ENCODE data around the gene OR10H5.
"Not testable (repeated sequence)": the region's sequence is repeated elsewhere in the genome, so short reads cannot be mapped to it uniquely, and the experiment has no call there.

The OR10H5 gene, protein sequence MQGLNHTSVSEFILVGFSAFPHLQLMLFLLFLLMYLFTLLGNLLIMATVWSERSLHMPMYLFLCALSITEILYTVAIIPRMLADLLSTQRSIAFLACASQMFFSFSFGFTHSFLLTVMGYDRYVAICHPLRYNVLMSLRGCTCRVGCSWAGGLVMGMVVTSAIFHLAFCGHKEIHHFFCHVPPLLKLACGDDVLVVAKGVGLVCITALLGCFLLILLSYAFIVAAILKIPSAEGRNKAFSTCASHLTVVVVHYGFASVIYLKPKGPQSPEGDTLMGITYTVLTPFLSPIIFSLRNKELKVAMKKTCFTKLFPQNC

DNA sequence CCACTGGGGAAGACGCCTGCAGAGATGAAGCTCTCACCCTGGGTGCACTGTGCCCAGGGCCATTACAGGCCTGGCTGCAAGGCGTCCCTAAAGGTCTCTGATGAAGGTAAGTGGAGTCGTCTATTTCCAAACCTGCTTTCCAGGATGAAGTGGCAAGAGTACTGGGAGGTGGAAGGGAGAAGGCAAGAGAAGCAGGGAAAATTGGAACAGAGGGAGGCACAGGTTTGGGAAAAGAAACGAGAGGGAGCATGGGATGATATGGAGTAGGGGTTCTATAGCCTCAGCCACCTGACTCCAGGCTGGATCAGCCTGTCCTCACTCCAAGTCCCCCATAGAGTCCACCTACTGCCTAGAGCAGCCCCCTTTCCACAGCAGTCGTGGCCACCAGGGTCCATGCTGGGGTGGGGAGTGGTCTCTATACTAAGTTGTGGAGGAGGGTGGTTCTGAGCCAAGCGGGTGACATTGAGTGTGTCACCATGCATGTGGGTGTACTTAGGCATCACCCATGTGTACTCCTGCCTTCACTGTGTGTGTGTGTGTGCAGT is at the start of gene OR10H5:
OR10H5 (plus strand) TSS at position 51 of the 545 bp plus-strand sequence. CDS start 6,388 bp downstream, outside the sequence.
- no peak for DNase-seq

DNA sequence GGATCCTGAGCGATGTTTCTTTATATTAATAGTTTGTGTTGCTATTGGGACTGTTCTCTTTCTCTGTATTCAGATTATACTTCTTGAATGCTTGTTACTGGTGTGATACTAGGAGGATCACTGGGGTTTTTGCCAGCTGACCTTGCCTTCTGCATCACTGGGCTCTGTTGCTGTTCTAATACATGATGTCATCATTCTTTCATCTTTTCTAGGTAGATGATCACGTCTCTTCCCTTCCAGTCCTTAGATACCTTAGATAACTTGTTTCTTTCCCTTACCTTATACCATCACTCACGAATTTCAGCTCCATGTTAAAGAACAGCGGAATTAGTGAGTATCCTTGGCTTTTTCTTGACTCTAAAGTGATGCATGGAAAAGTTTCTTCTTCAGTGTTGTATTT is 49.7 kb upstream of the OR10H5 start, which contains the start of gene OR10H3:
OR10H3 (plus strand) TSS at position 264 of the 400 bp plus-strand sequence. CDS start 3,408 bp downstream, outside the sequence.
- DNase-seq = no peak

DNA sequence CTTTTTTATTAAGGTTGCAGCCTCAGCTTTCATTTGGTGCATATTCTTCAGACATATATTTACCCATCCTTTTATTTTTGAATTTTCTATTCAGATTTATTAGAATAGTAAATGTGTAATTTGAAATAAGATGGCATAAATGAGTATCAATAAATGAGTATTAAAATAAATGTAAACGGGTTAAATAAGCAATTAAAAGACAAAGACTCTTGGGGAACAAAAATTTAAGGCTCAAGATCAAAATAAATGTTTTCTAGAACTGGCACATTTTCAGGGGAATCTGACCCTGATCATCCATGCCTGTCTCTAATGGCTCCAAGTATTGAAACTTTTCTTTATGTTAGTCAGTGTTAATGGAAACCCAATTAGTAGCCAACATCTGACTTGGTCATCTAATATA is 46.7 kb upstream of the OR10H5 start:
- no peak for DNase-seq

DNA sequence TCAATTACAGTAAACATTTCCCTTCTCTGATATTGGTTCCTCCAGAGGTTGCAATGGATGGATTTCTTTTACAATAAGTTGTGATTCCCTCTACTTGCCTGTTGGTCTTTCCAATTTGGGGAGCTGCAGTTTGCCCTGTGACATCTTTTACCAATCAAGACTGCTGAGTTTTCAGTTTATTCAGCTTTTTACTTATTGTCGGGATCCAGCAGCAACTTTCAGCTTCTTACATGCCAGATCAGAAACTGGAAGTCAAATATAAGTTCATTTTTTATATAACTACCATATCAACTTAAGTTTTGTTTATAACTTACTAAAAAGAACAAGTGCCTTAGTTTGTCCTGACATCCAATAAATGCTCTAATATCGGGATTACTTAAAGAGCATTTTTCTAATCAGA is 39.2 kb upstream of the OR10H5 start:
- no peak for DNase-seq

DNA sequence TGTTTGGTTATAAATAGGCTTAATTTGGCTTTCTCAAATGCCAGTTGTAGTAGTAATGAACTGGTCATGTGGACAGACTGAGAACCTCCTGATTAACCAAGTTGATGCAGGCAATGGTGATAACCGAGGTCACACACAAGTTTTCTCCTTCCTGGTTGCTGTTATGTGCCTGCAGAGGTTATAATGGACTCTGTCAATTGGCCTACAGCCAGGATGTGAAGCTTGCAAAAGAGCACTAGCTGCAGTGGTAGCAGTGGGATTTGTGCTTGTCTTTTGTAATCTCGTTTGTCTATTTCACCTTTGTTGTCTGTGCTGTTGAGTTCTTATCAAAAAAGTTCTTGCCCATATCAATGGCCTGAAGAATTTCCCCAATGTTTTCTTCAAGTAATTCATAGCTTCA is 29.1 kb upstream of the OR10H5 start:
- DNase-seq = no peak

DNA sequence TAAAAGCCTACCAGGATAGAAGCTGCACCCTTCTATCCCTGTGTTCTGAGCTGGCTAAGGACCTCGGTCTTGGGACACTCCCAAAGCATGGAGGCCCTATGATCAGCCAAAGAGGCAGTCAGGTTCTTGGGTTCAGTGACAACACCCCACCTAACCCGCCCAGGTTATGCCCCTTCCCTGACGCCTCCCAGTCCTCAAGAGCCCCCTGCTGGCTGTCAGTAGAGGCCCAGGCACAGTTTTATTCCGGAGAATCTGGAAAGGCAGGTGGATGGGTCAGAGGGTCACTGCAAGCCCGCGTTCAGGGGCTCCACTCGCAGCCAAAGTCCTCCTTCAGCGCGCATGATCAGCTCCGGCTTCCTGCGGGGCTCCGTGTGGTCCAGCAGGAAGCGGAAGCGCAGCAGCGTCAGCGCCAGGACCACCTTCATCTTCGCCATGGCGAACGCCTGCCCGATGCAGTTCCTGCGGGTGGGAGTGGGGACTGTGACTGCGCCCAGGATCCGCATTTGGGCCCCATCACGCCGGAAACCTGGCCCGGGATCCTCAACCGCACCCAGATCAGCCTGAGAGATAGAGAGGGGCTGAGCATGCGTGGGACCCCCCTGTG is 27.4 kb upstream of the OR10H5 start:
- no peak for DNase-seq

DNA sequence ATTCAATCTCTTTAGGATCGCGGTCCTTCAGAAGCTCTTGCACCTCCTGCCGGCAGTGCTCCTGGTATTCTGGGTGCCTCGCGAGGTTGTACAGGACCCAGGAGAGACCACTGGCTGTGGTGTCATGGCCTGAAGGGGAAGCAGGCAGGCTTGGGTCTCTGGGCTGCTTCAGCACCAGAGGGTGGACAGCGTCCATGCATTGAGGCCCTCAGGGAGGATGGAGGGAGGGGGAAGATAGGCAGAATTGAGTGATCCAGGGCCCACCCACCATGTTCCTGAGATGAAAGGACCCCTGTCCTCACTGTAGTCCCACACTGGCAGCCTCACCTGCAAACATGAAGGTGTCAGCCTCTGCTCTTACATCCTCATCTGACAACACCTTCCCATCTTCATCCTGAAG is 17.9 kb upstream of the OR10H5 start:
- no peak for DNase-seq

DNA sequence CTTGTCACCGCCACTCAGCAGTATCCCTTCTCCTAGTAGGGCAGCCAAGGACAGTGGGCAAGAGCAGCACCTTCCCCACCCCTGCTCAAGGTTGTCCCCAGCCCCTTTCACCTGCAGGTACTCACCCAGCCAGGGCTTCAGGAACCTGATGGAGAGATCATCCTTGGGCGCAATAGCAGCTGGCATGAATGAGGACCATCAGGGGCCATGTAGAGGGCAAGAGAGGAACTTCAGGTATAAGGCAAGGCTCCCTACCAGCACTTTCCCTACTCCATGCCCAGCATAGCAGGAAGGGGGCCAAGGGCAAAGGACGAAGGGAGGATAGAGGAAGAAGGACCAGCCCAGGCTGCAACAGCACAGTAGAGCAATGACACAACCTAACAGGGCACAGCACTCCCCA is 13.3 kb upstream of the OR10H5 start:
- not testable (repeated sequence) for DNase-seq

DNA sequence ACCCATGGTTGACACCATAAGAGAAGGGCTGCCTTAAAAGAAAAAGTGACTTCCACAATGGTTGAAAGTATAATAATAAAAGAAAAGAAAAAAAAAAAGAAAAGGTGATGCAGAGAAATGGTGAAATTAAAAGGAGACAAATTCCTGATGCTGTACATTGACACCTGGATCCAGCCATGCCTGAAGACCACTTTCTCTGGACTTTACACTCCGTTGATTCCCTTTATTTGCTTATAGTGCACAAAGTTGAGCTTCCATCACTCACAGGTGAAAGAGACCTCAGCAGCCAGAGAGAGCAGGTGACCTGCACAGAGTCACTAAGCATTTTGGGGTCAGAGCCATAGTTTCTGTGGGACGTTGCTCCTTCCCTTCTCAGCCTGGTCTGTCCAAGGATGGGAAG is 12.2 kb upstream of the OR10H5 start:
- DNase-seq = no peak

DNA sequence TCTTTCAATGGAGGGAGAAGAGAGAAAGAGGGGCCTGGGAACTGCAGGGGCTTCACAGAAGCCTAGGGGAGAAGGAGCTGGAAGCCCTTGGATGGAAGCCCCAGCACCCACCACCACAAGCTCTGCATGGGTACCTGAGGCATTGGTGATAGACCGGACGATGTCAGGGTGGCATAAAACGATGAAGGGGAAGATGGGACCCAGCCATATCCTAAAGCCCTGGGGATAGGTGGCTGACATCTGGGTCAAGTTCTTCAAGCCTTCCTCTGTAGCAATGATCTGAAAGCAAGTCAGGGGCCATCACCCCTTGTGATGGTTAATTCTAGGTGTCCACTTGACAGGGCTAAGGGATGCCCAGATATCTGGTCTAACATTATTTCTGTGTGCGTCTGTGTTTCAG is 11.2 kb upstream of the OR10H5 start:
- DNase-seq = no peak

DNA sequence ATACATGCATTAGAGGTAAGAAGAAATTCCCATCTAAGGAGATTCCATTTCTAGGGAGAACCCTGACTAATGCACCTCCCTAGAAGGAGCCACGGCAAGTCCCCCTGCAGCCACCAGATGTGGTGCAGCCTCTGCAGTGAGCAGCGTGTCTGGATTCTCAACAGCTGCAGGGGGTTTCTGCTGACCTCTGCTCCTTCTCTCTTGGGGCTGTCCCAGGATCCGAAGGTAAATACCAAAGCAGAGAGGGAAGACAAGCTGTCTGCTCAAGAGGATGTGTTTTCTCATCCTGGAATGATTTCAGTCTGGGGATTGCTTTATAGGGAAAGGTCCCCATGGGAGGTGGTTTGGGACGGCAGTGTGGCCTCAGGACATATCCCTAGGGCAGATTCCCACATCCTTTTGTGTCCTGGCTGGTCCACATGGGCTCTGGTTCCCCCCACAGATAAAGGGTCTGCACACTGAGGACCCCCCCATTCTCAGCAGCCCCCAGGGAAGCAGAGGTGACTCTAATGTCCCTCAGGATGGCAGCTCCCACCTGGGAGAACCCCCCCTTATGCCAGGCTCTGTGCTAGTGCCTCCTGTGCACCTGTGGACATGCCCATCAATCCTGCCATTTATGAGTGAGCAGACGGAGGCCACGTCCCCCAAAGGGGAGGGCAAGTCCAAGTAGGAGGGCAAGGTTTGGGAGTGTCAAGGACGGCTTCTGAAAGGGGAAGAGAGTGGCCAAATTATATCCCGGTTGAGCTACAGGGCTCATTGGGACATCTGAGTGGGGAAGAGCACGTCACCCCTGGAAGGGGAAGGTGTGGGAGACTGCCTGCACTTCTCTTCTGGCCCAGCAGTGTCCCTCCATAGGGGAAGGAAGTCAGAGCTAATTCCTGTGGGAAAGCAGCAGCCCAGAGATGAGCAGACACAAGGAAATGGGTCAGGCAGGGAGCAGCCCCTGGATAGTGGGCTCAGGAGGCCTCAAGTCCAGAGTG is 10.2 kb upstream of the OR10H5 start:
- no peak for DNase-seq

DNA sequence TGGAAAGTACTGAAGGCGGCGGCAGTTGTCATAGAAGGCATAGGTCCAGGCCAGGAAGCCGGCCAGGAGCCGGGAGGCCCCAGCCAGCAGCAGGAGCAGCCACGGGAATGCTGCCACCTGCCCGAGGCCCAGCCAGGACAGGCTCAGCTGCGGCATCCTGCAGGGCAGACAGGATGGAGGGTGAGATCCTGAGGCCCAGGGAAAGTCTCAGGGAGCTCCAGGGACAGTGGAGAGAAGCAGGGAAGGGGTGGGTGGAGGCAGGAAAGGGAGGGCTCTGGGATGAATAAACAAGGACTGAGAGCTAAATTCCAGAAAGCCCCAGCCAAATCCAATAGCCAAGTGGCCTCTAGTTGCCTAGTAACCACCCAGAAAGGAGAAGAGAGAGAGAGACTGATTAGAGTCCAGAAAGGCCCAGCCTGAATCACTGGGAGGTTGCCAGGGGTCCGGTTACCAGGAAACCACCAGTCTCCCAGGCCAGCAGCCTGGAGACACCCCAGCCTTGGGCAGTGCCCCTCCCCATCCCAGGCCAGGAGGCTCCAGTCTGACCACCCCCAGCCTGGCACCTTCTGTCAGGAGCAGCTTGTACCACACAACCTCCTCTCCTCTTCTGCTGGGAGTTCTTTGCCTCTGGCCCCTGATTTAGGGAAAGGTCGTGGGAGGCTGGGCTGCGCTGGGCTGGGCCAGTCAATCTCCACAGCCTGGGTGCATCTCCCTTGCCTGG is 7.5 kb upstream of the OR10H5 start:
- DNase-seq = peak; percentile 89

DNA sequence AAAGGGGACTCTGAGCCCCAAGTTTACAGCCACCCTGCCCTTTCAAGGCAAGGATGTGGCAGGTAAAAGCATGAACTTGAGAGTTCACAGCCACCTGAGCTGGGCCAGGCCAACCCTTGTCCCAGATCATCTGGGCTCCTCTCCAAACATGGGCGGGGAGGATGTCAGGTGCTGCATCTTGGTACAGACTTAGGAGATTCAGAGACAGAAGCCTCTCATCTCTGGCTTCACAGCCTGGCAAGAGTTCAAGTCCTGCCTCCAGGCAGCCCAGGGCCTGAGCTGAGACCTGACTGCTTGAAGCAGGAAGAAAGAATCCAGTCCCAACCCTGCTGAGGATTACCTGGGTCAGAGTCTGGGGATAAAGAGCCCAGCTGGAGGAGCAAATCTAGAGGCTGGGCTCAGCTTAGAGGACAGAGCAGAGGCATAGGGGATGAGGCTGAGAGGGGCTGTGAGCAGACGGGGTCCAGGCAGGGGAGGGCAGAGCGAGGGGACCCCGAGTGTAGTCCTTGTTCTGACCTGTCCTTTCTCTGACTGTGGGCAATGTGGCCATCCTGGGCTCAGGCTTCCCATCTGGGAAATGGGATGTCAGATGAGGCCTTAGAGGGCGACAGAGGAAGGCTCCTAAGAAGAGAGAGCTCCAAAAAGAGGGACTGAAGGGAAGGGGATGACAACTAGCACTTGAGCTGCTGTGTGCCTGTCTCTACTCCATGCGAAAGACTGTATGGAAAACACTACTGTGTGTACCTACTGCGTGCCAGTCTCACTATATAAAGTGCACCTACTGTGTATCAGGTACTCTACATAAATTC is 6.6 kb upstream of the OR10H5 start:
- peak; percentile 5 for DNase-seq

DNA sequence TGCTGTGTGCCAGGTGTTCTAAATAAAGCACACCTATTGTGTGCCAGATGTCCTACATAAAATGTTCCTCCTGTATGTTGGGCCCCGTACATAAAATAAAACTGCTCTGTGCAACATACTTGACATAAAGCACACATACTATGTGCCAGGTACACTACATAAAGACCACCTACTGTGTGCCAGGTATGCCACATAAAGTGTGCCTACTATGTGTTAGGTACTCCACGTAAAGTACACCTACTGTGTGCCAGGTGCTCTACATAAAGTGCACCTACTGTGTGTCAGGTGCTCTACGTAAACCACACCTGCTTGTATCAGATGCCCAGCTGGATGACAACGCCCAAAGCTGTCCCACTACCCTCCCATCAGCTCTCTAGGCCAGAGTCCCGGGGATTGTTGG is 5.8 kb upstream of the OR10H5 start:
- DNase-seq = no peak

DNA sequence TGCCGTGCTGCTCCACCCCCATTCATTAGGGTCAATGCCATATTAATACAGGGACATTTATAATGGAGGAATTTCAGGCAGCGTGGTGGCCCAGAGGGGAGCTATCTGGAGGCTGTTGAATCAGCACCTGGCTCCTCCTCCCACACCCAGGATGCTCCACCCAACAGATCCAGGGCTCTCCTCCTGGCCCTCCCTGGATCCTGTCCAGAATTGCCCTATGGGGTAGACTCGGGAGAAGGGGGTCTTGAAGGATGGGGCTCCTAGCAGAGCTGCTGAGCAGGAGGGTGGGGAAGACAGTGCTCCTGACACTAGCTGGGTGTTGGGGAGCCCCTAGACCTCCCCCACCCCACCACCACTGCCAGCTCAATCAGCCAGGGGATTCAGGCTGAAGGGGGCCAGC is 5.2 kb upstream of the OR10H5 start:
- DNase-seq = no peak

DNA sequence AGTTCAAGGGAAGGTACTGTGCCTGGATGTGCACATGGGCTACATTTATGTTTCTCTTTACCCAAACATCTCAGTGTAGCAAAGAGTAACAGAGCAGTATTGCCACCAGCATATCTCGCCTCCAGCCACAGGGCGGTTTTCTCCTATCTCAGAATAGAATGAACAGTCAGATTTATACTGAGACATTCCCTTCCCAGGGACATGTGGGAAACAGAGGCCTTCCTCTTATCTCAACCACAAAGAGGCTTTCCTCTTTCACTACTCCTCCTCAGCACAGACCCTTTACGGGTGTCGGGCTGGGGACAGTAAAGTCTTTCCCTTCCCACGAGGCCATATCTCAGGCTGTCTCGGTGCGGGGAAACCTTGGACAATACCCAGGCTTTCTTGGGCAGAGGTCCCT is 4.6 kb upstream of the OR10H5 start:
- DNase-seq = not testable (repeated sequence)

DNA sequence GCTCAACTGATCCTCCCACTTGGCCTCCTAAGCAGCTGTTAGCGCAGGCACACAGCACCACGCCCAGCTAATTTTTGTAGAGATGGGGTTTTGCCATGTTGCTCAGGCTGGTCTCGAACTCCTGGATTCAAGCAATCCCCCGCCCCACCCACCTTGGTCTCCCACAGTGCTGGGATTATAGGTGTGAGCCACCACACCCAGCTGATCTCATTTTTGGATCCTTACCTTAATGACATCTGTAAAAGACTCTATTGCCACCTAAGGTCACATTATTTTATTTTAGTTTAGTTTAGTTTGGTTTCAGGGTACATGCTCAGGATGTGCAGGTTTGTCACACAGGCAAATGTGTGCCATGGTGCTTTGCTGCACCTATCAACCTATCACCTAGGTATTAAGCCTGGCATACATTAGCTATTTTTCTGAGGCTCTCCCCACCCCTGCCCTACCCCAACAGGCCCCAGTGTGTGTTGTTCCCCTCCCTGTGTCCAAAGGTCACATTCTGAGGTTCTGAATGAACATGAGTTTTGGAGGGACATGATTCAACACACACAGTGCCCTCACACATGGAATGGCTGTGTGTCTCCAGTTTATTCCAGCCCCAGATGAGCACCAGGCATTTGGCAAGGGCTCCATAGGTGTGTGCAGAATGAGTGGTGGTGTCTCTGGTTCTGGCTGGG is 1.3 kb downstream of the OR10H5 start:
- no peak for DNase-seq

DNA sequence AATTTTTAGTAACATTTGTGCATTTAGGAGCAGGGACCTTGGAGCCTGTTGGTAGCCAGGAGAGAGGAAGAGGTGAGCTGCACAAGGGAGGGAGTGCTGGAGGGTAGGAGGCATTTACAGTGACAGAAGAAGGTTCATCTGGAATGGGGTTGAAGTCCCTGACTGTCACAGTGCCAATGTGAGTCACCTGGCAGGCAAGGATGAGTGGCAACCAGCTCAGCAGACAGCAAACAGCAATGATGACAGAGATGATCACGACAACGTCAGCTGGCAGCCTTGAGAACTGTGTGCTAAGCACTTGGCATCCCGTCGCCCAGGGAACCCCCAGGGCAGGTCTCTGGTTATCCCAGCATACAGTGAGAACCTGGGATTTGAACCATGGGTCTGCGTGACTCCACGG is 2.6 kb downstream of the OR10H5 start:
- no peak for DNase-seq

DNA sequence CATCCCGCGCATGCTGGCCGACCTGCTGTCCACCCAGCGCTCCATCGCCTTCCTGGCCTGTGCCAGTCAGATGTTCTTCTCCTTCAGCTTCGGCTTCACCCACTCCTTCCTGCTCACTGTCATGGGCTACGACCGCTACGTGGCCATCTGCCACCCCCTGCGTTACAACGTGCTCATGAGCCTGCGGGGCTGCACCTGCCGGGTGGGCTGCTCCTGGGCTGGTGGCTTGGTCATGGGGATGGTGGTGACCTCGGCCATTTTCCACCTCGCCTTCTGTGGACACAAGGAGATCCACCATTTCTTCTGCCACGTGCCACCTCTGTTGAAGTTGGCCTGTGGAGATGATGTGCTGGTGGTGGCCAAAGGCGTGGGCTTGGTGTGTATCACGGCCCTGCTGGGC is 6.8 kb downstream of the OR10H5 start:
- not testable (repeated sequence) for DNase-seq

DNA sequence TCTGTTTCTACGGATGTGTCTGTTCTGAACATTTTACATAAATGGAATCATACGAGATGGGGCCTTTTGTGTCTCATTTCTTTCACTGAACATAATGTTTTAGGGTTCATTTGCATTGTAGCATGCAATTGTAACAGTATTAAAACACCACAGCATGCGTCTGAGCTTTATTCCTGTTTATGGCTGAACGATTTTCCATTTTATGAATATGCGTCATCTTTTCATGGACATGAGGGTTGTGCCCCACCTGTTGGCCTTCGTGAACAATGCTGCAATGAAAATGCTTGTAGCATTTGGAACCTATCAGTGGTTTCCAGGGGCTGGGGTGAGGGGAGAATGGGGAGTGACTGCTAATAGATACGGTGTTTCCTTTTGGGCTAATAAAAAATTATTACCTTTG is 22.9 kb downstream of the OR10H5 start:
- DNase-seq = no peak

DNA sequence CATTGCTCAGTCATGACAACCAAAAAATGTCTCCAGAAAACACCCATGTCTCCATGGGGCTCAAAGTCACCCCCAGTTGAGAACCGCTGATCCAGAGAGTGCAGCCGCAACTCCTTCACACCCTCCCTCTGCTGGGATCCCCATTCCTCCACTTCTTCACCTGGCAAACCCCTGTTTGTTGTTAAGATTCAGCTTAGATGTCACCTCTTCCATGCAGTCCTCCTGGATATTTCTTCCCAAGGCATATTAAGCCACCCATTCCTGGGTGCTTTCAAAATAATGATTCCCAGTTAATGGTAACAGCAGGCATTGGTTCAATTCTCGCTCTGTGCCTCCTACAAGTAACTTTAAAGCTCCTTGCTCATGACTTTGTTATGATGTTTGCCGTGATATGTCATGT is 24.0 kb downstream of the OR10H5 start:
- DNase-seq = no peak
